Head of caudate nucleus (tissue), 42 donors: ENCODE results near the gene CDKN2D.
"Not testable (repeated sequence)": the region's sequence is repeated elsewhere in the genome, so short reads cannot be mapped to it uniquely, and the experiment has no call there.

ENCODE experiments used
- DNase-seq, 42 donors: peaks; one replicate each; pipeline versions ENCODE4 v3.0.0 to v3.0.0-alpha.2; 2020 to 2021; ENCODE audit warnings: mixed read lengths in 7 of 42
- intact Hi-C: fragments of 100-400 bp; cut with DNase I; formaldehyde crosslinking; loops from one replicate; pipeline ENCODE4 v1.15.0; 2022

CDKN2D gene

GRCh38 chr19:10535613-10536012, 33.2 kb downstream of the CDKN2D start:
- intact Hi-C loops = no loop called here

GRCh38 chr19:10533646-10534386, 35.0 kb downstream of the CDKN2D start:
- DNase-seq = no peak
- intact Hi-C loops = no loop called here

More at GRCh38 chr19:10535613-10536012, 33.2 kb downstream of the CDKN2D start:
- no peak for DNase-seq

GRCh38 chr19:10532457-10532856, 36.3 kb downstream of the CDKN2D start:
- intact Hi-C loops = no loop called here
- no peak for DNase-seq

GRCh38 chr19:10526887-10527286, 41.9 kb downstream of the CDKN2D start:
- DNase-seq, intact Hi-C loops: not testable (repeated sequence)

GRCh38 chr19:10525636-10526035, 43.1 kb downstream of the CDKN2D start:
- intact Hi-C loops = no loop called here
- DNase-seq = no peak

- intact Hi-C loops = no loop called here
- no peak for DNase-seq
Measured at GRCh38 chr19:10523135-10523636, 45.6 kb downstream of the CDKN2D start.

- intact Hi-C loops = no loop called here
Measured at GRCh38 chr19:10521461-10522171, 47.2 kb downstream of the CDKN2D start.

GRCh38 chr19:10520652-10521318, 48.0 kb downstream of the CDKN2D start:
- no peak for DNase-seq
- intact Hi-C loops = no loop called here

More at GRCh38 chr19:10521461-10522171, 47.2 kb downstream of the CDKN2D start:
- DNase-seq = no peak

GRCh38 chr19:10519421-10519820, 49.4 kb downstream of the CDKN2D start:
- no peak for DNase-seq
- intact Hi-C loops = no loop called here

- peak in 21 of 42 donors; percentile 17 to 72 (median 39) for DNase-seq
- intact Hi-C loops = no loop called here
Measured at GRCh38 chr19:10518444-10519361, 50.1 kb downstream of the CDKN2D start.

- peak in 41 of 42 donors; percentile 31 to 85 (median 64) for DNase-seq
- intact Hi-C loops = no loop called here
Measured at GRCh38 chr19:10517760-10518443, 50.9 kb downstream of the CDKN2D start.

- intact Hi-C loops = no loop called here
- peak; percentile 75 to 96 (median 90) for DNase-seq
Measured at GRCh38 chr19:10517361-10517759, 51.4 kb downstream of the CDKN2D start, which contains the start of gene S1PR5. Gene S1PR5 (minus strand): TSS chr19:10517447. CDS start chr19:10515011, 2,436 bp downstream.

- peak in 8 of 42 donors; percentile 12 to 65 (median 36) for DNase-seq
- intact Hi-C loops = no loop called here
Measured at GRCh38 chr19:10516671-10517286, 52.0 kb downstream of the CDKN2D start.
